Subcutaneous adipose tissue (tissue), 4 donors: ENCODE results near the gene HHIPL1. TPM values are rescaled to one million over a fixed set of nuclear protein-coding genes. Genes with fewer than 3 reads are reported as not detected.

Experiments
- total RNA-seq, 4 donors: library from RNA; depleted of rRNA; stranded (reverse); fragments of >200 nt; gene quantifications; one replicate each; pipeline ENCODE4 v1.1.0, GENCODE V29; 2016
- TF ChIP-seq, protein P1 (sequence below): fragments of 450-650 bp; IDR thresholded peaks from one replicate; pipeline ENCODE4 v1.5.1; 2016; ENCODE audit warnings: low read depth, mild to moderate bottlenecking, control low read depth, antibody characterized with exemption, moderate library complexity

Gene HHIPL1
- total RNA-seq = 1 to 10 TPM; 1.3 to 4.8 (median 2.2) TPM

GRCh38 chr14:99644723-99645544 lies at the start of gene HHIPL1:
TSS of gene HHIPL1 (plus strand) at chr14:99645129. CDS start at chr14:99645208, 79 bp downstream.
- TF ChIP-seq, protein P1, sequence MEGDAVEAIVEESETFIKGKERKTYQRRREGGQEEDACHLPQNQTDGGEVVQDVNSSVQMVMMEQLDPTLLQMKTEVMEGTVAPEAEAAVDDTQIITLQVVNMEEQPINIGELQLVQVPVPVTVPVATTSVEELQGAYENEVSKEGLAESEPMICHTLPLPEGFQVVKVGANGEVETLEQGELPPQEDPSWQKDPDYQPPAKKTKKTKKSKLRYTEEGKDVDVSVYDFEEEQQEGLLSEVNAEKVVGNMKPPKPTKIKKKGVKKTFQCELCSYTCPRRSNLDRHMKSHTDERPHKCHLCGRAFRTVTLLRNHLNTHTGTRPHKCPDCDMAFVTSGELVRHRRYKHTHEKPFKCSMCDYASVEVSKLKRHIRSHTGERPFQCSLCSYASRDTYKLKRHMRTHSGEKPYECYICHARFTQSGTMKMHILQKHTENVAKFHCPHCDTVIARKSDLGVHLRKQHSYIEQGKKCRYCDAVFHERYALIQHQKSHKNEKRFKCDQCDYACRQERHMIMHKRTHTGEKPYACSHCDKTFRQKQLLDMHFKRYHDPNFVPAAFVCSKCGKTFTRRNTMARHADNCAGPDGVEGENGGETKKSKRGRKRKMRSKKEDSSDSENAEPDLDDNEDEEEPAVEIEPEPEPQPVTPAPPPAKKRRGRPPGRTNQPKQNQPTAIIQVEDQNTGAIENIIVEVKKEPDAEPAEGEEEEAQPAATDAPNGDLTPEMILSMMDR = no peak

DNA sequence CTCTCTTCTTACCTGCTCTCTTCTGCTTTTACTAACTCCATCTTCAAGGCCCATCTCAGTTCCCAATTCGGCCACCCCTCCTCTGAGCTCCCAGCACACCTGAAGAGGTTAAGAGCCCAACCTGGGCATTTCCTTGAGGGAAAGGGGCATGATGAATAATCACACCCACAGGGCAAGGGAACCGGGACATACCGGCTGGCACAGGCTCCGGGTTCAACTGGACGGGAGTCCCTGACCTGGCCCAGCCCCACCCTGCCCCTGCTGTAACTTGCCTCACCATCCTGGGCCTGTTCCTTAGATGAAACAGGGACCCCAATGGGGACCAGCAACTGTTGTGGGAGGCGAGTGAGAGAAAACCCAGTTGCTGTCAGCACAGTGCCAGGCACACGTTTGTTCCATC lies 49.4 kb upstream of the HHIPL1 start:
- TF ChIP-seq, protein P1 = no peak

- TF ChIP-seq, protein P1 = no peak
Measured at GRCh38 chr14:99596071-99596627, 48.8 kb upstream of the HHIPL1 start.

GRCh38 chr14:99596772-99597171 lies 48.2 kb upstream of the HHIPL1 start:
- TF ChIP-seq, protein P1 = no peak

DNA sequence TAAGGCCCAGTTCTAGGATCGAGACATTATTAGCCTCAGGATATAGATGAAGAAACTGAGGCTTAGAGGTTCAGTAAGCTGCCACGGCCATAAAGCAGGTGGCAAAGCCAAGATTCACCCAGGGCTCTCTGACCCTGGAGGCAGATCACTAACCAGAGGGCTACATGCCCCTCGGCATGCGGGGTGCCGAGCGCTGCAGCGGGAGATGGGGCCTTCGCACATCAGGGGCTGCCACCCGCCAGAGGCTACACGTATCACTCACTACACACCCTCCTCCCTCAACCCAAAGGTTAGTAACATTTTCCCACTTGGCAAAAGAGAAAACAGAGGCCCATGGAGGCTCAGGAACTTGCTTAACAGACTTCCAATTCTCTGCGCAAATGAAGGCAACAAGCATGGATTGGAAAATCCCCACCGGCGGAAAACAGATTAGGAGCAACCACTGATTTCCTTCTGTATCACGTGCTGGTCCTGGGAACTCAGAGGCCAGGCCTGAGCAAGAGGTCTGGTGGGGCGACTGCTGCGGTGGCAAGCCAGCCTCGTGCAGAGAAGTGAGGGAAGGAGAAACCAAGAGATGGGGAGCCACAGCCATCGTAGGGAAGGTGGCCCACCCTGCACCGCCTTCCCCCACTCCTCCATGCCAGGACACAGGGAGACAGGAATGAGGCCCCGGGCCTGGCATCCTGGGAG lies 46.9 kb upstream of the HHIPL1 start:
- TF ChIP-seq, protein P1 = no peak

DNA sequence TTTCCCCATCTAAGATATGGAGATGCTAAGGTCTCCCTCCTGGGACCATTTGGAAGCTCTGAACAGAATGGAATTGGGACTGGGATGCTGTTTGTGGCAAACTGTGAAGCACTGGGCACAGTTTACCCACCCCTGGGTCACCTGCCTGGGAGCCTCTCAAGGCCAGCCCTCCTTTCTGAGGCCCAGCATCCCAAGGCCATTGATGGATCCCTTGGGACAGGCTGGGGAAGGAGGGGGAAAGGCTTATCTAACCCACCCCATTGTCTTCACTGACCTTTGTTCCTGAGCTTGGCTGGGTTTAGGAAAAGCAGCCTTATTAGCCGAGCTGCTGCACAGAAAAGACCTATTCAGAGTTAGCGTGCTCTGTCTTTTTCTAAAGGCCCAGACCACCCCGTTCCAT lies 46.2 kb upstream of the HHIPL1 start:
- TF ChIP-seq, protein P1 = no peak

- TF ChIP-seq, protein P1 = no peak
Measured at GRCh38 chr14:99599393-99599792, 45.5 kb upstream of the HHIPL1 start.
